ENCODE measurements around the gene WNT3A. TPM values are rescaled to one million over a fixed set of nuclear protein-coding genes. Genes with fewer than 3 reads are reported as not detected.

WNT3A gene
- total and polyA plus RNA-seq, 9 of the 15 experiments (the other 6 are each of a cell fraction or from before 2014, with no cell fraction given) = not detected

DNA sequence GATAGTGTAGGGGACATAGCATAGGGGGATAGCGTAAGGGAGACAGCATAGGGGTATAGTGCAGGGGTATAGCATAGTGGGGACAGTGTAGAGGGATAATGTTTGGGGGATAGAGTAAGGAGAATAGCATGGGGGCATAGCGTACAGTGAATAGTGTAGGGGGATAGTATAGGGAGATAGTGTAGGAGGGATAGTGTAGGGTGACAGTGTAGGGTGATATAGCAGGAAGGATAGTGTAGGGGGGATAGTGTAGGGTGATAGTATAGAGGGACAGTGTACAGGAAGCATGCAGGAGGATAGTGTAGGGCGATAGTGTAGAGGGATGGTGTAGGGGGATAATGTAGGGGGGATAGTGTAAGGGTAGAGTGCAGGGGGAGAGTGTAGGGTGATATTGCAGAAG, 64.1 kb downstream of the WNT3A start (continued):
- TF ChIP-seq, protein P1, sequence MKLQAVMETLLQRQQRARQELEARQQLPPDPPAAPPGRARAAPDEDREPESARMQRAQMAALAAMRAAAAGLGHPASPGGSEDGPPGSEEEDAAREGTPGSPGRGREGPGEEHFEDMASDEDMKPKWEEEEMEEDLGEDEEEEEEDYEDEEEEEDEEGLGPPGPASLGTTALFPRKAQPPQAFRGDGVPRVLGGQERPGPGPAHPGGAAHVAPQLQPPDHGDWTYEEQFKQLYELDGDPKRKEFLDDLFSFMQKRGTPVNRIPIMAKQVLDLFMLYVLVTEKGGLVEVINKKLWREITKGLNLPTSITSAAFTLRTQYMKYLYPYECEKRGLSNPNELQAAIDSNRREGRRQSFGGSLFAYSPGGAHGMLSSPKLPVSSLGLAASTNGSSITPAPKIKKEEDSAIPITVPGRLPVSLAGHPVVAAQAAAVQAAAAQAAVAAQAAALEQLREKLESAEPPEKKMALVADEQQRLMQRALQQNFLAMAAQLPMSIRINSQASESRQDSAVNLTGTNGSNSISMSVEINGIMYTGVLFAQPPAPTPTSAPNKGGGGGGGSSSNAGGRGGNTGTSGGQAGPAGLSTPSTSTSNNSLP (IDR thresholded peaks at IDR 0.05; ENCODE audit: borderline replicate concordance, low read depth, low read length) = no peak
- TF ChIP-seq CREBBP (IDR thresholded peaks at IDR 0.05; ENCODE audit: low read depth, low read length) (peak; percentile 4), TCF7L2 (IDR thresholded peaks at IDR 0.05; ENCODE audit: low read depth, low read length) (no peak), PHF20 (IDR thresholded peaks at IDR 0.05; ENCODE audit: partially characterized antibody) (no peak), MCM3 (IDR thresholded peaks at IDR 0.05) (peak; percentile 37; the same call in 1 of the 2 replicates), POLR2H (tag; IDR thresholded peaks at IDR 0.05; ENCODE audit: low read depth) (no peak), ZNF143 (CRISPR knock-in tag; IDR thresholded peaks at IDR 0.05) (no peak)
- TF ChIP-seq, protein P2, sequence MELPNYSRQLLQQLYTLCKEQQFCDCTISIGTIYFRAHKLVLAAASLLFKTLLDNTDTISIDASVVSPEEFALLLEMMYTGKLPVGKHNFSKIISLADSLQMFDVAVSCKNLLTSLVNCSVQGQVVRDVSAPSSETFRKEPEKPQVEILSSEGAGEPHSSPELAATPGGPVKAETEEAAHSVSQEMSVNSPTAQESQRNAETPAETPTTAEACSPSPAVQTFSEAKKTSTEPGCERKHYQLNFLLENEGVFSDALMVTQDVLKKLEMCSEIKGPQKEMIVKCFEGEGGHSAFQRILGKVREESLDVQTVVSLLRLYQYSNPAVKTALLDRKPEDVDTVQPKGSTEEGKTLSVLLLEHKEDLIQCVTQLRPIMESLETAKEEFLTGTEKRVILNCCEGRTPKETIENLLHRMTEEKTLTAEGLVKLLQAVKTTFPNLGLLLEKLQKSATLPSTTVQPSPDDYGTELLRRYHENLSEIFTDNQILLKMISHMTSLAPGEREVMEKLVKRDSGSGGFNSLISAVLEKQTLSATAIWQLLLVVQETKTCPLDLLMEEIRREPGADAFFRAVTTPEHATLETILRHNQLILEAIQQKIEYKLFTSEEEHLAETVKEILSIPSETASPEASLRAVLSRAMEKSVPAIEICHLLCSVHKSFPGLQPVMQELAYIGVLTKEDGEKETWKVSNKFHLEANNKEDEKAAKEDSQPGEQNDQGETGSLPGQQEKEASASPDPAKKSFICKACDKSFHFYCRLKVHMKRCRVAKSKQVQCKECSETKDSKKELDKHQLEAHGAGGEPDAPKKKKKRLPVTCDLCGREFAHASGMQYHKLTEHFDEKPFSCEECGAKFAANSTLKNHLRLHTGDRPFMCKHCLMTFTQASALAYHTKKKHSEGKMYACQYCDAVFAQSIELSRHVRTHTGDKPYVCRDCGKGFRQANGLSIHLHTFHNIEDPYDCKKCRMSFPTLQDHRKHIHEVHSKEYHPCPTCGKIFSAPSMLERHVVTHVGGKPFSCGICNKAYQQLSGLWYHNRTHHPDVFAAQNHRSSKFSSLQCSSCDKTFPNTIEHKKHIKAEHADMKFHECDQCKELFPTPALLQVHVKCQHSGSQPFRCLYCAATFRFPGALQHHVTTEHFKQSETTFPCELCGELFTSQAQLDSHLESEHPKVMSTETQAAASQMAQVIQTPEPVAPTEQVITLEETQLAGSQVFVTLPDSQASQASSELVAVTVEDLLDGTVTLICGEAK (IDR thresholded peaks at IDR 0.05) = no peak
- TF ChIP-seq, protein P2 (CRISPR knock-in tag; IDR thresholded peaks at IDR 0.05) = no peak
